Aorta (tissue), 5 donors: Measurements from ENCODE around the gene TMEM134. TPM values are rescaled to one million over a fixed set of nuclear protein-coding genes. Genes with fewer than 3 reads are reported as not detected.
A peak's percentile ranks its signal among the peaks of the same experiment; 100 is the strongest.

Experiments
- ATAC-seq: fragments of 200-7000 bp; cut with Tn5 transposase; one replicate; pipeline ENCODE4 v1.9.1; 2022; ENCODE audit warnings: moderate library complexity; ENCODE audit not compliant: low FRiP score
- DNase-seq, 2 donors: peaks; one replicate each; pipeline ENCODE4 v3.0.0-alpha.2; 2020
- H3K27ac ChIP-seq, 2 donors: one replicate each; pipeline ENCODE4 v1.5.1; 2013; ENCODE audit warnings: low read length in 2 of 2, mild to moderate bottlenecking in 2 of 2, moderate library complexity in 2 of 2, control low read depth in 1 of 2, inconsistent platforms in 1 of 2, low read depth in 1 of 2
- H3K27me3 ChIP-seq, 2 donors: one replicate each; pipeline ENCODE4 v1.6.1; 2013; ENCODE audit warnings: control low read depth in 1 of 2, low read length in 1 of 2, mild to moderate bottlenecking in 1 of 2, moderate library complexity in 1 of 2; ENCODE audit not compliant: insufficient read depth in 2 of 2, control insufficient read depth in 1 of 2
- H3K36me3 ChIP-seq, 2 donors: one replicate each; pipeline ENCODE4 v1.6.1; 2013; ENCODE audit warnings: control low read depth in 1 of 2, low read length in 1 of 2, mild to moderate bottlenecking in 1 of 2; ENCODE audit not compliant: insufficient read depth in 2 of 2, control insufficient read depth in 1 of 2
- H3K4me1 ChIP-seq, 2 donors: one replicate each; pipeline ENCODE4 v1.6.1; 2013; ENCODE audit warnings: low read length in 2 of 2, control low read depth in 1 of 2, mild to moderate bottlenecking in 1 of 2, moderate library complexity in 1 of 2; ENCODE audit not compliant: insufficient read depth in 2 of 2, control insufficient read depth in 1 of 2
- H3K4me3 ChIP-seq, 2 donors: one replicate each; pipeline ENCODE4 v1.5.1; 2013; ENCODE audit warnings: low read length in 2 of 2, control low read depth in 1 of 2, mild to moderate bottlenecking in 1 of 2
- H3K9me3 ChIP-seq: one replicate; pipeline ENCODE4 v1.6.1; 2013; ENCODE audit warnings: mild to moderate bottlenecking, low read length; ENCODE audit not compliant: control insufficient read depth
- WGBS, 2 donors: extraction: QIAGEN DNeasy Blood & Tissue Kit; methylation state at CpG; one replicate each; pipeline ENCODE4 v1.1.7; 2013; 5-methylcytosine and 5-hydroxymethylcytosine counted together
- intact Hi-C, 2 donors: fragments of 100-400 bp; cut with DNase I; formaldehyde crosslinking; loops; one replicate each; pipeline versions ENCODE4 v1.14.2 to v1.15.0; 2022
- polyA plus RNA-seq, 2 donors: library from polyadenylated mRNA; stranded (reverse); fragments of 200-250 nt; gene quantifications; one replicate each; pipeline ENCODE4 v1.2.3, GENCODE V29; 2013
- total RNA-seq, 2 donors: library from RNA; stranded (reverse); fragmentation: NEBNext Ultra II Directional; extraction: Animal tissue kit (Norgen Biotek cat#: 25700); gene quantifications; one replicate each; pipeline ENCODE4 v1.2.1, GENCODE V29; 2021
- donor health status: healthy with polysubstance abuse.
- donor health status: Bipolar disorder and iron deficiency.
- donor health status: DM: no; HTN: no; CAD: no.
- donor health status: DM: no; HTN: no; CAD: no.
- donor health status: DM: yes; HTN: yes; CAD: no.

TMEM134 gene
- total and polyA plus RNA-seq, 4 donors: 20.0 to 63.2 (median 35.9) TPM

DNA sequence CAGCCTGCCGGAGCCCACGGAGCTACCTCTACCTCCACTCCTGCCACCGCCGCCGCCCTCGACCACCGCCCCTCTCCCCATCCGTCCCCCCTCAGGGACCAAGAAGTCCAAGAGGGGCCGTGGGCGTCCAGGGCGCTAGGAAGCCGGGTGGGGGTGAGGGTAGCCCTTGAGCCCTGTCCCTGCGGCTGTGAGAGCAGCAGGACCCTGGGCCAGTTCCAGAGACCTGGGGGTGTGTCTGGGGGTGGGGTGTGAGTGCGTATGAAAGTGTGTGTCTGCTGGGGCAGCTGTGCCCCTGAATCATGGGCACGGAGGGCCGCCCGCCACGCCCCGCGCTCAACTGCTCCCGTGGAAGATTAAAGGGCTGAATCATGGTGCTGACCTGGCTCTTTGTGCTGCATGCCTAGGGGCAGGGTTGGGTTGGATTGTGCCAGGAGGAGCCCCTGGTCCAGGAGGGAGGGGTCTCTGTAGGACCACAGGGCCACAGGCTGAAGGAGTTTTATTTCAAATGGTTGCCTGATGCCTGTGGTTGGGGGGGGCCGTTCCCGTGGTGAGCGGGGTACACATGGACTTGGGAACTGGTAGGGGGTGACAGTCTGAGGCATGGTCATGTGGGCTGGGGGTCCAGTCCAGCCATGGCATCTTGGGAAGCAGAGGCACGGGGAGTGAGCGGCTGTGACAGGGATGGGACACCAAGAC is 33.9 kb downstream of the TMEM134 start:
- DNase-seq (no peak), ATAC-seq (no peak)
- no peaks in the 10 kb centered on the region for H3K4me1 ChIP-seq
- H3K9me3 ChIP-seq: no peaks in the 10 kb centered on the region
- intact Hi-C loops: no loop called here
- H3K36me3 ChIP-seq: peaks cover 0 to 2% of the 10 kb centered on the region in 2 donors
- 85% methylated on average over 25 to 26 of the region's 26 CpGs for WGBS, 2 donors
- no peak overlapping the region for H3K27ac ChIP-seq
- H3K4me3 ChIP-seq: no peak overlapping the region
- H3K27me3 ChIP-seq: no peaks in the 10 kb centered on the region

DNA sequence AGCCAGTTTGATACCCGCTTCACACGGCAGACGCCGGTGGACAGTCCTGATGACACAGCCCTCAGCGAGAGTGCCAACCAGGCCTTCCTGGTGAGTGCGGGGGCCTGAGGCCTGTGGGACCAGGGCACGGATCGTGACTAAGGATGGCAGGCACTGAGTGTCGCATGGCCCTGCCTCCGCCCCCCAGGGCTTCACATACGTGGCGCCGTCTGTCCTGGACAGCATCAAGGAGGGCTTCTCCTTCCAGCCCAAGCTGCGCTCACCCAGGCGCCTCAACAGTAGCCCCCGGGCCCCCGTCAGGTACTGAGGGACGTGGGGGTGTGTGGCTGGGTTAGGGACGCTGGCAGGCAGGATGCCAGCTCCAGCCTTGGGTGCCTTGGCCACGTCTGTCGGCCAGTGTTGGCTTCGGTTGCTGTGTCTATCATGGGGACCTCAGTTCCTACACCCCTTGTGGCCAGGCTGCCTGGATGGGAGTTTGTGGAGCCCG is 34.6 kb downstream of the TMEM134 start:
- Histone ChIP-seq H3K4me3 (no peak overlapping the region), H3K9me3 (no peaks in the 10 kb centered on the region), H3K36me3 (peaks cover 0 to 2% of the 10 kb centered on the region in 2 donors), H3K27me3 (no peaks in the 10 kb centered on the region), H3K4me1 (no peaks in the 10 kb centered on the region), H3K27ac (no peak overlapping the region)
- DNase-seq (no peak), ATAC-seq (no peak)
- intact Hi-C loops: no loop called here
- 76 to 77% methylated on average over 23 of the region's 23 CpGs for WGBS, 2 donors

DNA sequence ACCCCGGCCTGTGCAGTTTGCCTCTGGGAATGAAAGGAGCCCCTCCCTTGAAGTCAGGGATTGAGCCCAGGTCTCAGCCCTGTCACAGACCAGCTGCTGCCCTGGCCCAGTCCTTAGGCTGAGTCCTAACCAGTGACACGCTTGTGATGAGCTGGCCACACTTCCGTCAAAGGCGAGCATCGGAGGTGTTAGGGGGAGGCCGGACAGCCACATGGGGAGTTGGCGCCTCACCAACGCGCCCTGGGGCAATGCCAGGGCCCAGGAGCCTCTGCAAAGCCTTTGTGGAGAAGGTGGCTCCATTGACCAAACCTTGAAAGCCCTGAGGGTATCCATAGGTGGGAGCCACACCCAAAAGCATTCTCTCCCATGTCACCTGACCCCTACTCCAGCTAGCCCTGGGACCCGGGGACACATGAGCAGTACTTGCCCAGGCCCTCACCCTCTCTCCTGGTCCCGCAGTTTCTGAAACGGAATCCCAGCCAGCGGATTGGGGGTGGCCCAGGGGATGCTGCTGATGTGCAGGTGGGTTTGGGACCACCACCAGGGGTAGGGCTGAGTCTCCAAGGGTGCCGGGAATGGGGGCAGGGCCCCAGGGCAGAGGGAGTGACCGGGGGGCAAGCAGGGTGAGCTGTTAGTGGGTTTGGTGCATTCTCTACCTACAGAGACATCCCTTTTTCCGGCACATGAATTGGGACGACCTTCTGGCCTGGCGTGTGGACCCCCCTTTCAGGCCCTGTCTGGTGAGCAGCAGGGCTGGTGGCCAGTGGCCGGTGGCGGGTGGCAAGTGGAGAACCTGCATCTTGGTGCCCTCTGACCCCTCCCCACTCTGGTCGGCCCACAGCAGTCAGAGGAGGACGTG is 35.3 kb downstream of the TMEM134 start:
- no peak overlapping the region for H3K4me3 ChIP-seq
- ATAC-seq (no peak), DNase-seq (no peak)
- no peaks in the 10 kb centered on the region for H3K4me1 ChIP-seq
- WGBS, 2 donors: 82% methylated on average over 22 of the region's 22 CpGs
- no peak overlapping the region for H3K27ac ChIP-seq
- intact Hi-C loops: no loop called here
- H3K9me3 ChIP-seq: no peaks in the 10 kb centered on the region
- H3K27me3 ChIP-seq: no peaks in the 10 kb centered on the region
- peaks cover 0 to 2% of the 10 kb centered on the region in 2 donors for H3K36me3 ChIP-seq

DNA sequence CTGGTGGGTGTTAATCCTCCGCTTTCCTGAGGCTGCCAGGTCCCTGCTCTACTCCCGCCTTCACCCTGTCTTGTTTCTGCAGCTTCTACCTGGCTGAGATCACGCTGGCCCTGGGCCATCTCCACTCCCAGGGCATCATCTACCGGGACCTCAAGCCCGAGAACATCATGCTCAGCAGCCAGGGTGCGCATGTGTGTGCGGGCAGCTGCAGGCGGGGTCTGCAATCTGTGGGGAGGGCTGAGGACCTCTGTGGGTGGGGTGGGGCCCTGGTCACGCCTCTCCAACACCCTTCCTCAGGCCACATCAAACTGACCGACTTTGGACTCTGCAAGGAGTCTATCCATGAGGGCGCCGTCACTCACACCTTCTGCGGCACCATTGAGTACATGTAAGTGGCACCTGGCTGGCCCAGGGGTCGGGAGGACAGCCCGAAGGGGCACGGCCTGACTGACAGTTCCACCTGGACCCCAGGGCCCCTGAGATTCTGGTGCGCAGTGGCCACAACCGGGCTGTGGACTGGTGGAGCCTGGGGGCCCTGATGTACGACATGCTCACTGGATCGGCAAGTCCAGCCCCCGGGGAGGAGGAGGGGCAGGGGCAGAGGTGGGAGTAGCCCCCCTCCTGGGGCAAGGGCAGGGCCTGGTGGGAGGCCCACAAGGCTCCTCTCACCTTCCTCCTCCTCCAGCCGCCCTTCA is 36.2 kb downstream of the TMEM134 start:
- ATAC-seq (no peak), DNase-seq (no peak)
- no peaks in the 10 kb centered on the region for H3K9me3 ChIP-seq
- intact Hi-C loops: no loop called here
- no peak overlapping the region for H3K27ac ChIP-seq
- H3K36me3 ChIP-seq: peaks cover 0 to 2% of the 10 kb centered on the region in 2 donors
- no peaks in the 10 kb centered on the region for H3K4me1 ChIP-seq
- H3K4me3 ChIP-seq: no peak overlapping the region
- H3K27me3 ChIP-seq: no peaks in the 10 kb centered on the region
- 88 to 92% methylated on average over 20 to 22 of the region's 22 CpGs for WGBS, 2 donors

DNA sequence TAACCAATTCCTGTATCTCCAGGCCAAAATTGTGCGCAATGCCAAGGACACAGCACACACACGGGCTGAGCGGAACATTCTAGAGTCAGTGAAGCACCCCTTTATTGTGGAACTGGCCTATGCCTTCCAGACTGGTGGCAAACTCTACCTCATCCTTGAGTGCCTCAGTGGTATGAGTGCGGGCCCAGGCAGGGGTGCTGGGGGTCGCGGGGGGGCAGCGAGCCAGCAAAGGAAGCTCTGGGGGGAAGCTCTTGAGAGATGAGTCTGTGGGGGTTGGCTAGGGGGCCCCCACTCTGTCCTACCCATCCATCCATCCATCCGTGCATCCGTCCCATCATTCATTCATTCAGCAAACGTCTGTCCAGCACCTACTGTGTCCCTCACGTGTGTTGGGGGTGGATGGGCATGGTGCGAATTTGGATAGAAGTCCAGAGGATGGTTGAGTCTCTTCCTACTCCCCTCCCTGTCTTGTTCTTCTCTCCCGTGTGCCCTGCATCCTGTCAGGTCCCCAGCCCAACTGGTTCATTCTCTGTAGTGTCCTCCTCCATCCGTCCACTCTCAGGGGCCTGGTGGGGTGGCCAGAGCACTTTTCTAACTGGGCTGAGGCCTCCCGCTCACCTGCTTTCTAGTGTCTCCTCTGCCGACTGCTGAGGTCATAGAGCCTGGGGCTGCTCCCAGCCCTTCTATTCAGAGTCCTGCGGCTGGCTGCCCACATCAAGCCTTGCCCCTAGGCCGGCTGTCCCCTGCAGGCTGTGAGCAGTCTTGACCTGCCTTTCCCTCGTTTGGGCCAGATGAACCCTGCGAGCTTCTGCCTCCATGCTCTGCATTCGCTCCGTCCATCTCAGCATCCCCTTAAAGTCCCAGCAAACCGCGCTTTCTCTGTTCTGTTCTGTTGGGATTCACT is 37.5 kb downstream of the TMEM134 start:
- no peaks in the 10 kb centered on the region for H3K27me3 ChIP-seq
- peaks cover 0 to 2% of the 10 kb centered on the region in 2 donors for H3K36me3 ChIP-seq
- no peak overlapping the region for H3K4me3 ChIP-seq
- no peak for ATAC-seq
- H3K4me1 ChIP-seq: no peaks in the 10 kb centered on the region
- H3K9me3 ChIP-seq: no peaks in the 10 kb centered on the region
- intact Hi-C loops: no loop called here
- WGBS, 2 donors: 89 to 90% methylated on average over 24 of the region's 24 CpGs
- no peak overlapping the region for H3K27ac ChIP-seq
- no peak for DNase-seq

DNA sequence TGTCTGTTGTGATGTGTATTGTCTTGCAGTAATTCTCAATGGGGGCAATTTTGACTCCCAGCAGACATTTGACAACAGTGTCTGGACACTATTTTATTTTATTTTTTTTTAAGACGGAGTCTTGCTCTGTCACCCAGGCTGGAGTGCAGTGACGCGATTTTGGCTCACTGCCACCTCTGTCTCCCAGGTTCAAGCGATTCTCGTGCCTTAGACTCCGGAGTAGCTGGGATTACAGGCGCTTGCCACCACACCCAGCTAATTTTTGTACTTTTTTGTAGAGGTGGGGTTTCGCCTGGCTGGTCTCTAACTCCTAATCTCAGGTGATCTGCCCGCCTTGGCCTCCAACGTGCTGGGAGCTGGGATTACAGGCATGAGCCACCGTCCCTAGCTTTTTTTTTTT is 39.3 kb downstream of the TMEM134 start:
- 71% methylated on average over 11 of the region's 11 CpGs for WGBS, 2 donors
- Histone ChIP-seq H3K27ac (no peak overlapping the region), H3K4me3 (no peak overlapping the region), H3K9me3 (no peaks in the 10 kb centered on the region), H3K36me3 (peaks cover 0 to 2% of the 10 kb centered on the region in 2 donors), H3K4me1 (no peaks in the 10 kb centered on the region), H3K27me3 (no peaks in the 10 kb centered on the region)
- ATAC-seq: no peak
- intact Hi-C loops: no loop called here
- no peak for DNase-seq

DNA sequence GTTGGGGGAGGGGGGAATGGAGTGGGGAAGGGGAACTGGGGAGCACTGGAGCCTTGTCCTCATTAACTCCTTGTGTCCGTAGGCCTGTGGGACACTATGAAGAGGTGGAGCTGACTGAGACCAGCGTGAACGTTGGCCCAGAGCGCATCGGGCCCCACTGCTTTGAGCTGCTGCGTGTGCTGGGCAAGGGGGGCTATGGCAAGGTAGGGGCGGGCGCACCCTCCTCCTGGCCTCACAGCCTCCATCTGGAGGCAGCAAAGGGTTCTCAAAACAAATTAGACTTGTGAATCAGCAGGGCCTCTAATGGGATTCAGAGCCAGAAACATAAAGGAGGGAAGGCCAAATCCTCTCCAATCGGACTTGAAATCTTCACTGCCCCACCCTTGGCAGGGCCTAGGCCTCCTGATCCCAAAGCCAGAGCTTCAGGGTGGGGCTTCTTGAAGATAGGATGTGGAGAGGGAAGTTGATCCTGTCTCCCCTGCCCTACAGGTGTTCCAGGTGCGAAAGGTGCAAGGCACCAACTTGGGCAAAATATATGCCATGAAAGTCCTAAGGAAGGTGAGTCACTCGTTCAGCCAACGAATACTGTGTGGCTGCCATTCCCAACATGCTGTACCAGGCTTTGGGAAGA is 39.9 kb downstream of the TMEM134 start:
- DNase-seq (no peak), ATAC-seq (no peak)
- 48 to 50% methylated on average over 12 of the region's 12 CpGs for WGBS, 2 donors
- Histone ChIP-seq H3K27me3 (no peaks in the 10 kb centered on the region), H3K9me3 (no peaks in the 10 kb centered on the region), H3K36me3 (no peaks in the 10 kb centered on the region), H3K4me3 (peak overlapping the region; percentile 48 to 61), H3K4me1 (no peaks in the 10 kb centered on the region), H3K27ac (no peak overlapping the region)
- intact Hi-C loops: no loop called here
